HepG2 (cell line): ENCODE data around the gene COMMD7. TPM values are rescaled to one million over a fixed set of nuclear protein-coding genes. Genes with fewer than 3 reads are reported as not detected.

Experiments
- BRCA1 ChIP-seq: sonication (generic); formaldehyde crosslinking; IDR thresholded peaks from 2 replicates; pipeline ENCODE4 v1.4.0; 2020; ENCODE audit warnings: missing genetic modification reagents
- HDAC1 ChIP-seq: sonication (generic); formaldehyde crosslinking; IDR thresholded peaks from 2 replicates; pipeline ENCODE4 v1.5.1; 2020; ENCODE audit warnings: mild to moderate bottlenecking, missing genetic modification reagents
- HOXA9 ChIP-seq: sonication (generic); formaldehyde crosslinking; IDR thresholded peaks from 2 replicates; pipeline ENCODE4 v1.8.1; 2022; ENCODE audit warnings: missing genetic modification reagents, mild to moderate bottlenecking, moderate library complexity, borderline replicate concordance
- RBM22 ChIP-seq: fragments of 200-400 bp; formaldehyde crosslinking; optimal IDR thresholded peaks from 2 replicates; pipeline ENCODE3; 2017; ENCODE audit warnings: mild to moderate bottlenecking, low read length, moderate library complexity
- RFX1 ChIP-seq: fragments of 450-650 bp; IDR thresholded peaks from 2 replicates; pipeline ENCODE4 v1.6.1; 2017
- ZMYM3 ChIP-seq: sonication (generic); formaldehyde crosslinking; IDR thresholded peaks from 2 replicates; pipeline ENCODE4 v1.5.1; 2020; ENCODE audit warnings: mild to moderate bottlenecking, missing genetic modification reagents
- ZNF225 ChIP-seq: sonication (generic); formaldehyde crosslinking; IDR thresholded peaks from 2 replicates; pipeline ENCODE4 v1.4.0; 2020; ENCODE audit warnings: mild to moderate bottlenecking, missing genetic modification reagents
- ZNF432 ChIP-seq: sonication (generic); formaldehyde crosslinking; IDR thresholded peaks from 2 replicates; pipeline ENCODE4 v1.5.0; 2020; ENCODE audit warnings: missing genetic modification reagents, mild to moderate bottlenecking, borderline replicate concordance
- ZSCAN9 ChIP-seq: IDR thresholded peaks from 2 replicates; pipeline ENCODE4 v1.6.1; 2016; ENCODE audit warnings: borderline replicate concordance
- polyA plus RNA-seq, 8 experiments: library from polyadenylated mRNA; depleted of rRNA in 3 of 8; stranded (reverse) in 7 of 8; unstranded in 1 of 8; fragments of >200 nt; fragmentation: Illumina TruSeq in 4 of 8; extraction: Trizol in 4 of 8; gene quantifications; 2 replicates each; pipeline versions ENCODE4 v1.2.1 to v1.2.3, GENCODE V29; 2011 to 2016; ENCODE audit warnings: low read depth in 4 of 8, missing spikeins in 1 of 8, mixed read lengths in 1 of 8; ENCODE audit not compliant: insufficient read depth in 1 of 8
- total RNA-seq, 5 experiments: library from RNA; depleted of rRNA; stranded (reverse); fragments of >200 nt; fragmentation: Illumina TruSeq; extraction: Trizol; gene quantifications; 2 replicates each; pipeline ENCODE4 v1.2.3, GENCODE V29; 2016; ENCODE audit warnings: low read depth in 1 of 5
- TF ChIP-seq, protein P1 (sequence below): sonication (generic); formaldehyde crosslinking; IDR thresholded peaks from 2 replicates; pipeline ENCODE4 v1.5.0; 2020; ENCODE audit warnings: missing genetic modification reagents
- TF ChIP-seq, protein P2 (sequence below): sonication (generic); formaldehyde crosslinking; IDR thresholded peaks from 2 replicates; pipeline ENCODE4 v1.4.0; 2020; ENCODE audit warnings: missing genetic modification reagents, mild to moderate bottlenecking, borderline replicate concordance
- TF ChIP-seq, protein P3 (sequence below): IDR thresholded peaks from 2 replicates; pipeline ENCODE4 v1.6.1; 2016; ENCODE audit warnings: low read depth, missing genetic modification reagents, missing compliant biosample characterization
- TF ChIP-seq, protein P4 (sequence below): sonication (generic); formaldehyde crosslinking; IDR thresholded peaks from 2 replicates; pipeline ENCODE4 v1.4.0; 2020; ENCODE audit warnings: missing genetic modification reagents
- TF ChIP-seq, protein P5 (sequence below): sonication (generic); formaldehyde crosslinking; IDR thresholded peaks from 2 replicates; pipeline ENCODE4 v1.5.1; 2020; ENCODE audit warnings: mild to moderate bottlenecking, missing genetic modification reagents, borderline replicate concordance

The COMMD7 gene
- total and polyA plus RNA-seq, 2 of the 13 experiments (the other 11 are each of a cell fraction or from before 2014, with no cell fraction given), result 42.1 to 53.3 TPM

DNA sequence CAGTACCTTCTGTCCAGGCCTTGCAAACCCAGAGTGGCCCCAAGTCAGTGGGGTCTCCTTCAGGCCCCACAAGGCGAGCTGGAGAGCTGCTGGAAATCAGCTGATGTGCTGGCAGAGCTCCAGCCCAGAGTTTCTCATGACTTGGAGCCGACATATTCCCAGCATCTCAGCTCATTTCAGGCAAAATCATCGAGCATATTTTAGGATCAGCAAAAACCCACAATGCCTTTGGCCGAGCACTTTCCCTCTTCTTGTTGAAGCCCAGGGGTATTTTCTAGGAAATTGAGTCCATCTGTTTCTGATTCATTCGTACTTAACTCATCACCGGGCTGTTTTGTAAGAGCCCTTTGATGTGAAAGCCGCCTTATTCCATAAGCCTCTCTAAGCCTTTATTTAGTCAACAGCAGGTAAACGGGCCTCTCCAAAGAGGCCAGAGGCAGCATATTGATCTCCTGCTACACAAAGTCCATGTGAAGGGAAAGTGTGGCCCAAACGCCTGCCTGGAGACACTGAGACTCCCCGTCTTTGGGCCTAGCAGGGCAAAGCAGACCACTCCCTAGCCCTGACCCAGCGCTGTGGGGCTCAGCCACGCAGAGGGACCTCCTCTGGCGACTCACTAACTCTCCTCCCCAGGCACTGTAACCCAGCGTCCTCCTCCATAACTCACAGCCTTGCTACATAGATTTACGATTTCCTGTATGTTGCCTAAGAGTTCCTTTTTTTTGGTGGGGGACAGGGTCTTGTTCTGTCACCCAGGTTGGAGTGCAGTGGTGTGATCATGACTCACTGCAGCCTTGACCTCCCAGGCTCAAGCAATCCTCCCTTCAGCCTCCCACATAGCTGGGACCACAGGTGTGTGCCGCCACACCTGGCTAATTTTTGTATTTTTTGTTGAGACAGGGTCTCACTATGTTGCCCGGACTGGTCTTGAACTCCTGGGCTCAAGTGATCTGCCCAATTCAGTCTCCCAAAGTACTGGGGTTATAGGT, 57.4 kb downstream of the COMMD7 start (continued):
- TF ChIP-seq BRCA1 (CRISPR knock-in tag) (peak; percentile 87), ZNF225 (CRISPR knock-in tag) (no peak), HOXA9 (no peak), ZNF432 (CRISPR knock-in tag) (no peak), HDAC1 (CRISPR knock-in tag) (peak; percentile 99), RBM22 (peak; percentile 32), RFX1 (no peak), ZMYM3 (CRISPR knock-in tag) (peak; percentile 98), ZSCAN9 (CRISPR knock-in tag) (peak; percentile 98)
- TF ChIP-seq, protein P1, sequence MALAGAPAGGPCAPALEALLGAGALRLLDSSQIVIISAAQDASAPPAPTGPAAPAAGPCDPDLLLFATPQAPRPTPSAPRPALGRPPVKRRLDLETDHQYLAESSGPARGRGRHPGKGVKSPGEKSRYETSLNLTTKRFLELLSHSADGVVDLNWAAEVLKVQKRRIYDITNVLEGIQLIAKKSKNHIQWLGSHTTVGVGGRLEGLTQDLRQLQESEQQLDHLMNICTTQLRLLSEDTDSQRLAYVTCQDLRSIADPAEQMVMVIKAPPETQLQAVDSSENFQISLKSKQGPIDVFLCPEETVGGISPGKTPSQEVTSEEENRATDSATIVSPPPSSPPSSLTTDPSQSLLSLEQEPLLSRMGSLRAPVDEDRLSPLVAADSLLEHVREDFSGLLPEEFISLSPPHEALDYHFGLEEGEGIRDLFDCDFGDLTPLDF (CRISPR knock-in tag), result no peak
- TF ChIP-seq, protein P2, sequence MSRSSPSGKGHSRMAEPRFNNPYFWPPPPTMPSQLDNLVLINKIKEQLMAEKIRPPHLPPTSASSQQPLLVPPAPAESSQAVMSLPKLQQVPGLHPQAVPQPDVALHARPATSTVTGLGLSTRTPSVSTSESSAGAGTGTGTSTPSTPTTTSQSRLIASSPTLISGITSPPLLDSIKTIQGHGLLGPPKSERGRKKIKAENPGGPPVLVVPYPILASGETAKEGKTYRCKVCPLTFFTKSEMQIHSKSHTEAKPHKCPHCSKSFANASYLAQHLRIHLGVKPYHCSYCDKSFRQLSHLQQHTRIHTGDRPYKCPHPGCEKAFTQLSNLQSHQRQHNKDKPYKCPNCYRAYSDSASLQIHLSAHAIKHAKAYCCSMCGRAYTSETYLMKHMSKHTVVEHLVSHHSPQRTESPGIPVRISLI, result peak; percentile 87; the same call in 1 of the 2 replicates
- TF ChIP-seq, protein P3, sequence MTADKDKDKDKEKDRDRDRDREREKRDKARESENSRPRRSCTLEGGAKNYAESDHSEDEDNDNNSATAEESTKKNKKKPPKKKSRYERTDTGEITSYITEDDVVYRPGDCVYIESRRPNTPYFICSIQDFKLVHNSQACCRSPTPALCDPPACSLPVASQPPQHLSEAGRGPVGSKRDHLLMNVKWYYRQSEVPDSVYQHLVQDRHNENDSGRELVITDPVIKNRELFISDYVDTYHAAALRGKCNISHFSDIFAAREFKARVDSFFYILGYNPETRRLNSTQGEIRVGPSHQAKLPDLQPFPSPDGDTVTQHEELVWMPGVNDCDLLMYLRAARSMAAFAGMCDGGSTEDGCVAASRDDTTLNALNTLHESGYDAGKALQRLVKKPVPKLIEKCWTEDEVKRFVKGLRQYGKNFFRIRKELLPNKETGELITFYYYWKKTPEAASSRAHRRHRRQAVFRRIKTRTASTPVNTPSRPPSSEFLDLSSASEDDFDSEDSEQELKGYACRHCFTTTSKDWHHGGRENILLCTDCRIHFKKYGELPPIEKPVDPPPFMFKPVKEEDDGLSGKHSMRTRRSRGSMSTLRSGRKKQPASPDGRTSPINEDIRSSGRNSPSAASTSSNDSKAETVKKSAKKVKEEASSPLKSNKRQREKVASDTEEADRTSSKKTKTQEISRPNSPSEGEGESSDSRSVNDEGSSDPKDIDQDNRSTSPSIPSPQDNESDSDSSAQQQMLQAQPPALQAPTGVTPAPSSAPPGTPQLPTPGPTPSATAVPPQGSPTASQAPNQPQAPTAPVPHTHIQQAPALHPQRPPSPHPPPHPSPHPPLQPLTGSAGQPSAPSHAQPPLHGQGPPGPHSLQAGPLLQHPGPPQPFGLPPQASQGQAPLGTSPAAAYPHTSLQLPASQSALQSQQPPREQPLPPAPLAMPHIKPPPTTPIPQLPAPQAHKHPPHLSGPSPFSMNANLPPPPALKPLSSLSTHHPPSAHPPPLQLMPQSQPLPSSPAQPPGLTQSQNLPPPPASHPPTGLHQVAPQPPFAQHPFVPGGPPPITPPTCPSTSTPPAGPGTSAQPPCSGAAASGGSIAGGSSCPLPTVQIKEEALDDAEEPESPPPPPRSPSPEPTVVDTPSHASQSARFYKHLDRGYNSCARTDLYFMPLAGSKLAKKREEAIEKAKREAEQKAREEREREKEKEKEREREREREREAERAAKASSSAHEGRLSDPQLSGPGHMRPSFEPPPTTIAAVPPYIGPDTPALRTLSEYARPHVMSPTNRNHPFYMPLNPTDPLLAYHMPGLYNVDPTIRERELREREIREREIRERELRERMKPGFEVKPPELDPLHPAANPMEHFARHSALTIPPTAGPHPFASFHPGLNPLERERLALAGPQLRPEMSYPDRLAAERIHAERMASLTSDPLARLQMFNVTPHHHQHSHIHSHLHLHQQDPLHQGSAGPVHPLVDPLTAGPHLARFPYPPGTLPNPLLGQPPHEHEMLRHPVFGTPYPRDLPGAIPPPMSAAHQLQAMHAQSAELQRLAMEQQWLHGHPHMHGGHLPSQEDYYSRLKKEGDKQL (CRISPR knock-in tag), result peak; percentile 94
- TF ChIP-seq, protein P4, sequence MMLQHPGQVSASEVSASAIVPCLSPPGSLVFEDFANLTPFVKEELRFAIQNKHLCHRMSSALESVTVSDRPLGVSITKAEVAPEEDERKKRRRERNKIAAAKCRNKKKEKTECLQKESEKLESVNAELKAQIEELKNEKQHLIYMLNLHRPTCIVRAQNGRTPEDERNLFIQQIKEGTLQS, result peak; percentile 88
- TF ChIP-seq, protein P5, sequence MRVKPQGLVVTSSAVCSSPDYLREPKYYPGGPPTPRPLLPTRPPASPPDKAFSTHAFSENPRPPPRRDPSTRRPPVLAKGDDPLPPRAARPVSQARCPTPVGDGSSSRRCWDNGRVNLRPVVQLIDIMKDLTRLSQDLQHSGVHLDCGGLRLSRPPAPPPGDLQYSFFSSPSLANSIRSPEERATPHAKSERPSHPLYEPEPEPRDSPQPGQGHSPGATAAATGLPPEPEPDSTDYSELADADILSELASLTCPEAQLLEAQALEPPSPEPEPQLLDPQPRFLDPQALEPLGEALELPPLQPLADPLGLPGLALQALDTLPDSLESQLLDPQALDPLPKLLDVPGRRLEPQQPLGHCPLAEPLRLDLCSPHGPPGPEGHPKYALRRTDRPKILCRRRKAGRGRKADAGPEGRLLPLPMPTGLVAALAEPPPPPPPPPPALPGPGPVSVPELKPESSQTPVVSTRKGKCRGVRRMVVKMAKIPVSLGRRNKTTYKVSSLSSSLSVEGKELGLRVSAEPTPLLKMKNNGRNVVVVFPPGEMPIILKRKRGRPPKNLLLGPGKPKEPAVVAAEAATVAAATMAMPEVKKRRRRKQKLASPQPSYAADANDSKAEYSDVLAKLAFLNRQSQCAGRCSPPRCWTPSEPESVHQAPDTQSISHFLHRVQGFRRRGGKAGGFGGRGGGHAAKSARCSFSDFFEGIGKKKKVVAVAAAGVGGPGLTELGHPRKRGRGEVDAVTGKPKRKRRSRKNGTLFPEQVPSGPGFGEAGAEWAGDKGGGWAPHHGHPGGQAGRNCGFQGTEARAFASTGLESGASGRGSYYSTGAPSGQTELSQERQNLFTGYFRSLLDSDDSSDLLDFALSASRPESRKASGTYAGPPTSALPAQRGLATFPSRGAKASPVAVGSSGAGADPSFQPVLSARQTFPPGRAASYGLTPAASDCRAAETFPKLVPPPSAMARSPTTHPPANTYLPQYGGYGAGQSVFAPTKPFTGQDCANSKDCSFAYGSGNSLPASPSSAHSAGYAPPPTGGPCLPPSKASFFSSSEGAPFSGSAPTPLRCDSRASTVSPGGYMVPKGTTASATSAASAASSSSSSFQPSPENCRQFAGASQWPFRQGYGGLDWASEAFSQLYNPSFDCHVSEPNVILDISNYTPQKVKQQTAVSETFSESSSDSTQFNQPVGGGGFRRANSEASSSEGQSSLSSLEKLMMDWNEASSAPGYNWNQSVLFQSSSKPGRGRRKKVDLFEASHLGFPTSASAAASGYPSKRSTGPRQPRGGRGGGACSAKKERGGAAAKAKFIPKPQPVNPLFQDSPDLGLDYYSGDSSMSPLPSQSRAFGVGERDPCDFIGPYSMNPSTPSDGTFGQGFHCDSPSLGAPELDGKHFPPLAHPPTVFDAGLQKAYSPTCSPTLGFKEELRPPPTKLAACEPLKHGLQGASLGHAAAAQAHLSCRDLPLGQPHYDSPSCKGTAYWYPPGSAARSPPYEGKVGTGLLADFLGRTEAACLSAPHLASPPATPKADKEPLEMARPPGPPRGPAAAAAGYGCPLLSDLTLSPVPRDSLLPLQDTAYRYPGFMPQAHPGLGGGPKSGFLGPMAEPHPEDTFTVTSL (CRISPR knock-in tag), result peak; percentile 100
